T-helper 9 cell (primary cell): ENCODE measurements around the gene ATF7IP.

Experiments used
- DNase-seq: peaks from one replicate; pipeline ENCODE4 v3.0.0-alpha.2; 2020

The ATF7IP gene

DNA sequence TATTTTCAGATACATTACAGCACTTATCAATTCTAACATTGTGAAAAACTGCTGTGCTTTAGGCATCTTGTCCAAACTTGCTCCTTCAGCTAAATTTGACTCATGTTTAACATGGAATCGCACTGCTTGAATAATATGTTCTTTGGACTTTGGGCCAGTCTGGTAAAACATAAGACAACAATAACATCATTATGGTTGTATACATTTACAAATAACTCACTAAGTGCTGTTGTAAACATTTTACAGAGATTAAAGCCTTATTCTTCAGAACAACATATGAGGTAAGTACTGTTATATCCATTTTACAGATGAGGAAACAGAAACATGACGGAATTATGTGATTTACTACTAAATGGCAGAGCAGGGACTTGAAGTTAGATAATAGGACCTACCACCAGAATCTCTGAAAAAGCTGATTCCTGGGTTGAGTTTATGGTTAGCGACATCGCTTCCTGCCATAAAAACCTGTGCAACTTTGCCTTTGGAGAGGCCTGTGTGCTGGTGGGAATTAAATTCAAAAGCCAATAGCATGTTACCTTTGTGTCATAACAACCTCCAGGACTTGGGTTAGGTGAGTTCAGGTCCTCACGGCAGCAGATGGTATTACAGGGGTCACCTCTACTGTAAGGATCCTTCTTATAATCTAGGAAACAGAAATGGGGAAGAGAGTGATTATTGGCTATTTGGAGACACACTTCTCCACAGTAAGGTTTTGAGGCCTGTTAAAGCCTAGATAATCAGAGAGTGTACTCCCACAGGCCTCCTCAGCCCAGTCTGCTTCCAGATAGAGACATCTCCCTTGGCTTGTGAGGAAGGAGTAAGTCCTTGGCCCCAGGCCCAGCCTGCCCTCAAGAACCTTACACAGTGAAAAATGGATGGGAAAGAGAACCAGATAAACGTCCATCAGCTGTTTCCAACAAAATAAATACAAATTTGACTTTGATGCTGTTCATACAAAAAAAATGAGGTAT lies 140.4 kb downstream of the ATF7IP start:
- no peak for DNase-seq

DNA sequence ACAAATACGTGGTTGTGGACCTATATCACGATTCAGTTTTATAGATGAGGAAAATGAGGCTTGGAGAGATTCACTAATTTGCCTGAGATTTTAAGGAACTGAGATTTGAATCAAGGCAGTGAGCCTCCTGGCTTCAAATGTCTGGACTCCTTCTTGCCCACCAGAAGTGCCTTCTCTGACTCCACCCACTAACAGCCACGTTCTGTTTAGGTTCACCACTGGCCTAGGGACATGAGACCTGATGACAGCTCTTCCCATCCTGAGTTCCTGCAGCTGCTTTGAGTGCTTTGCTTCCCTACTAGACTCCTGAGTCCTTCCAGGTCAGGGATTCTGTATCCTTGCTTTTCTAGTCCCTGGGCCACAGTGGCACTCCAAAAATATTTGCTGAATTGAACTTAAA lies 145.1 kb downstream of the ATF7IP start:
- DNase-seq, result no peak

DNA sequence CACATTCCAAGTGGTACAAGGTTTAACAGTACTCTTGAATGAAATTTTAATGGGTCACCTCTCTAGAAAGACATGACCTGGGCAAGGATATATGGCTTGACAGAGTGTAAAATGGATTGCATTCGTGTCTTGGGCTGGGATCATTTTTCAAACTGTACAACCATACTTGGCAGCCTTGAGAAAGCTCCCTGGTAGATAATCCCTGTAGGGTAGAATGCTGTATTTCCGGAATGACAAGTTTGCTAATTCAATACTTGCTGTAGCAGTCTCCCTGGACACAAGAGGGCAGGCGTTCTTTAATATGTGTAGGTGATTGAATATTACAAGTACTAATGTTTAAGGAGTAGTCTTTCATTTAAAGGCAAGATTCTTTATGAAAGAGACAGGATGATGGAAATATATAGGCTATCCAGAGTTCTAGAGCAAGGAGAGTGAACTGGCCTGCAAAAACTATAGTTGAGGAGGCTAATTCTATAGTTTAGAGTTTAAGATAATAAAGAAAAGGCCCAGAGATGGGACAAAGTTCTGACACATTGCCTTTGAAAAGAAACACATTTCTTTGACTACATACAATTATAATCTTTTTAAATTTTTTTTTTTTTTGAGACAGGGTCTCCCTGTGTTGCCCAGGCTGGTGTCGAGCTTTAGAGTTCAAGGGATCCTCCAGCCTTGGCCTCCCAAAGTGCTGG lies 148.8 kb downstream of the ATF7IP start:
- DNase-seq, result no peak

DNA sequence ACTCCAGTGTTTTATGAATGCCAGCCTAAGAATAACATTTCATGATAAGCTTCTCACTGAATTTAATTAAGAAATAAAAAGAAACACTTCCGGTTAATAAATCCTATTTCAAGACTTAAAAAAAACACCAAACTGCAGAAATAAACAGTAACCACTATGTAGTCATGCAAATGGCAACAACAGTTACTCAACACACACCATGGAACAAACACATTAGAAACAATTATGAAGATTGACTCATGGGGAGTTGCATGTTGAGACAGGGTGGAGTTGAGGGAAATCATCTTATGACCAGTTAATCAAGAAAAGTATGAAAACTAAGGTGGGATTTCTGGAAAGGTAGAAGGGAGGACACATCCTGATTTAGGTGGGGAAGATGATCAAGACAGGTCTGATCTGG lies 149.5 kb downstream of the ATF7IP start:
- DNase-seq, result no peak

DNA sequence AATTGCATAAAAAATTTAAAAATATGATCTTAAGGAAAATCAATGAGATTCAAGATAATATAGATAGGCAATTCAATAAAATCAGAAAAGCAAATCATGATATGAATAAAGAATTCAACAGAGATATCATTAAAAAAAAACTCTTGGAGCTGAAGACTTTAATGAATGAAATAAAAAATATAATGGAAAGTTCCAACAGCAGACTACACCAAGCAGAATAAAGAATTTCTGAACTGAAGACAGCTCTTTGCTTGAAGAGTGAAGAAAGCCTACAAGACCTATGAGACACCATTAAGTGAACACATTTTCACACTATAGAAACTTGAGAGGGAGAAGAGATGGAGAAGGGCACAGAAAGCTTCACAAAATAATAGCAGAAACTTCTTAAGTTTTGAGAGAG lies 156.3 kb downstream of the ATF7IP start:
- DNase-seq, result no peak

DNA sequence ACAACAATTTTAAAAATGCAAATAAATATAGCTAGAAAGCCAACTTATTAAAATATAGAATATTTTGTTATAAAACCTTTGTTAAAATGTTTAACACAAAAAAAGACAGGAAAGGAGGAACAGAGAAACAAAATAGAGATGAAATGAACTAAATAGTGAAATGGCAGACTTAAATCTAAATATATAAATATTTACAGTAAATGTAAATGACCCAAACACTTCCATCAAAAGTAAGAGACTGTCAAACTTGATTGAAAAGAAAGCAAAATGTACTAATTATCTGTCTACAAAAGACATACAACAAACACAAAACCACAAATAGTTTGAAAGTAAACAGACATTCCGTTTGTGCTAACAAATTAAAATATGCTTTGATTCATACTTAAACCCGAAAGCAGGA lies 160.5 kb downstream of the ATF7IP start:
- no peak for DNase-seq

DNA sequence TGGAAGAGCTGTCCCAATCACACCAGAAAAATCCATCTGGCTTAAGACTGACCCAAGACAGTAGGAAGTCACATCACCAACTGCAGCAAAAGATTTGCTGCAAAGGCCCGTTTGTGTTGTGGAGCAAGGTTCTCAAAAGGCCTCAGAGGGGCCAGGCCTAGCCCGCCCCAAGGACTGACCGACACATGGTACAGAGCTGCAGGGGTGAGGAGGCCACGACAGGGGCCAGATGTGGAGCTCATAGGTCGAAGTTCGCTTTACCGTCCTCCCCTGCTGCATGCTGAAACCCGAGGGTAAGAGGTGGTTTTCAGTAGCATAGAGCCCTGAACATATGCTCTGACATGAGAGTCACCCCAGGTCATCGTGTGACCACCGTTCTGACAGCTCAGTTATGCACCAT lies 166.7 kb downstream of the ATF7IP start:
- DNase-seq, result no peak

DNA sequence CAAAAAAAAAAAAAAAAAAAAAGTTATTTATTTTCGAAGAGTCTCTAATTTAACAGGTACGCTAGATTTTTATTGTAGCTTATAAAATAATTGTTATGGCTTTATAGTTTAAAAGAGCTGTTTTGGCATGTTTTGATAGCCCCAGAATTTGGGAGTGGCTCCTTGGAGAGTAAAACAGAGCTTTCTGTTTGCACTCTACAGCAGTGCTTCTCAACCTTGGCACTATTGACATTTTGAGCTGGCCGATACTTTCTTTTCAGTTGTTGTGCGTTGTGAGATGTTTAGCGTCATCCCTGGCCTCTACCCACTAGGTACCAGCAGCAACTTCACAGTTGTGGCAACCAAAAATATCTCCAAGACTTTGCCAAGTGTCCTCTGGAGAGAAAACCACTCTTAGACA lies 171.6 kb downstream of the ATF7IP start:
- DNase-seq, result no peak

DNA sequence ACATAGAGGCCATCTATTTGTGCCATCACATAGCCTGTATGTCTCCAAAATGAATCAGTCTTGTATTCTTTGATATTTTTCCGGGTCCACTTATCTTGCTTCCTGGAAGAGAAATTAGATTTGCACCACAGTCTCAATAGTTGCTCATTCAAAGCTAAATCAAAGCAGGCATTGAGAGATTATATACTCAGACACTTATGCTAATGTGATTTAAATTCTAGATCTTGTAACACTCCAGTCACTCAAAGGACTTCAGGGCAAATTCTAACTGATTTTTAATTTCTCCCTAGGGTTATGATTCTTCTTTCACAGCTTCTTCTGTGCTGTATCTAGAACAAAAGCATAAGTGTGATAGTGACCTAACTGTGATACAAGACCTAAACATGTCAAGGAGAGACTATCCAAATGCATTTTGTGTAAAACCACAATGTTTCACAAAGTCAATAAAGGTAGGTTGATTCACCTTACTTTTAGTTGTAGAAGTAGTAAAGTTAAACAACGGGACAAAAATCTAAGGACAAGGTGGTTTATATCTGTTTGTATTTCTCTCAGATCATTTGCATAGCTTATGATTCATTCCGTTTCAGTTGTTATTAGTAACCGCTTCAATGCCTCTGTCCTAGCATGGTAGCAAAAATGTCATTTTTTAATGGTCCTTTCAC lies 175.4 kb downstream of the ATF7IP start:
- no peak for DNase-seq

DNA sequence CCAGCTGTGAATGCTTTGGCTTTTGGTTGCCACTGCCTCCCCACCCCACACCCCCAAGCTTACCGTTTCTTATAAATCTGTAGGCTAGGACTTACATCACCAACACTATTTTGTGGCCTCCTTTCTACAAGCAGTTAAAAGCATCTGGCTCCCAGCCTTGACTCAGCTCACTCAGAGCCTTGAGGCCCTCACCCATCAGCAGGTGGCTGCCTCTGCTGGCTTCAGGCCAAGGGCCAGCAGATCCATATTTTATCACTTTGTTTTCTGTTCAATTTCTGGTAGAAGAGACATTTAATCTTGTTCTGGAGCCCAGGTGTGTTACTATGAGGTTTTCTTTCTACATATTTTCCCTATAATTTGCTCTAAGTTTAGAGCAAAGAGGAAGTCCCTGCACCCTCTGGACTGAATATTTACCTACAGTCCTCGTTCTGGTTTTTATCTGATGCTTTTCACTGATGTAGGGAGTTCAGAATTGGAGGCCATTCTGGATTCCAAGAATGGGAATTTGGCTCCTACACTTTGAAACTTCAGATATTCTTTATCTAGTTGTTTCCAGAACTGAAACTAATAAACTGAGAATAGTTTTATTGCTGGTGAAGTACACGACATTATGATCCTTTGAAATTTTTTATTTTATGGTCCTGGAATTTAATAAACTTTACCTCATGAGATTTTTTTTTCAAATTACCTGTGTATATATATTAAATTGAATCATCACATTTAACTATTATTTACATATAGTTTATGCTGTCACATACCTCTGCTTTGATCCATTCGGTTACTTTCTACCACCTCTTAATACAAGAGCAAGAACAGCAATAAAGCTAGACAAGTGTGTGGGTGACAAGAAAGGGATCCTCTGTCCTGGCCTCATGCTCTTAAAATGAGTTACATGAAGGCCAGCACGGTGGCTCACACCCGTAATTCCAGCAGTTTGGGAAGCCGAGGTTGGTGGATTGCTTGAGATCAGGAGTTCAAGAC lies 180.0 kb downstream of the ATF7IP start:
- no peak for DNase-seq

DNA sequence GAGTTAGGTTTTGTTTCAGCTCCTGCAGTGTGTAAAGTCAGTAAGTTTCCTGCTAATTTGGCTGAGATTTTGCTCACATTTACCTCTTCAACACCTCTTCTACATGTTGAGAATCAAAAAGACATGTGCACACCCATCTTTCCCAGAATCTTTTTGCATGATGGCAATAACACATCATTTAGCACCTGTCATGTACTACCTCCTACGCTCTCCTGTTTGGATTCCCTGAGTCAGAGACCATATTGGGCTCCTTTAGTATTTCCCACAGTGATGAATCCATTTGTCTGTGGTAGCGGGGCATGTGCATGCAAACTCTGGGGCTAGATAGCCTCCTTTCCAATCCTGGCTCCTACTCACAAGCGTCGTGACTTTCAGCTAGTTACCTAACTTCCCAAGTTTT lies 182.1 kb downstream of the ATF7IP start:
- DNase-seq, result no peak

DNA sequence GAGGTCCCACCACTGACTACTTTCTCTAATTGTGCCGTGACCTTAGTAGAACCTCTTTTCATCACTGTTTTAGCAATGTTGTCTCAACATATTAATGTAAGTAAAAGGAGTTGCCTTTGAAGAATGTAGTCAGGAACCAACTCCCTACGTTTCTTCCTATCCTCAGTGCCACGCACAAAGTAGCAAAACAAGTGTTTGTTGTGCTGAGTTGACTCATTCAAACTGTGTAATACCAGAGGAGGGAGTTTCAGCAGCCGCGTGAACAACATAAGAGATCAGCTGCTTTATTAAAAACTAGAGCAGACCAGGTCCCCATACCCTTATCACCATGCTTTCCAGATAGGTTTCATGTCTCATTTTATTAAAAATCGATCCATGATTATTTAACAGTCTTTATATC lies 183.1 kb downstream of the ATF7IP start:
- DNase-seq, result no peak
